Gastroesophageal sphincter (tissue), 4 donors: ENCODE measurements around the gene FAM47E. TPM values are rescaled to one million over a fixed set of nuclear protein-coding genes. Genes with fewer than 3 reads are reported as not detected.
A peak's percentile ranks its signal among the peaks of the same experiment; 100 is the strongest.

Source experiments
- ATAC-seq: fragments of 150-250 bp; one replicate; pipeline ENCODE4 v1.9.1; 2016; ENCODE audit warnings: mild to moderate bottlenecking, moderate library complexity
- H3K27ac ChIP-seq, 4 donors: fragments of 200-600 bp; sonication (generic) in 3 of 4; 1 replicate in 3 of 4; 2 replicates in 1 of 4; pipeline ENCODE4 v1.5.1; 2016 to 2019
- H3K27me3 ChIP-seq: fragments of 200-600 bp; sonication (generic); one replicate; pipeline ENCODE4 v1.5.1; 2019
- H3K36me3 ChIP-seq, 2 donors: fragments of 200-600 bp; sonication (generic); one replicate each; pipeline ENCODE4 v1.5.1; 2019; ENCODE audit warnings: control low read depth in 1 of 2
- H3K4me1 ChIP-seq, 3 donors: fragments of 200-600 bp; sonication (generic); 1 replicate in 2 of 3; 2 replicates in 1 of 3; pipeline ENCODE4 v1.5.1; 2016 to 2019; ENCODE audit warnings: control low read depth in 2 of 3
- H3K4me3 ChIP-seq, 2 donors: fragments of 200-600 bp; sonication (generic); one replicate each; pipeline ENCODE4 v1.5.1; 2019; ENCODE audit warnings: mild to moderate bottlenecking in 1 of 2, moderate library complexity in 1 of 2
- H3K9me3 ChIP-seq, 3 donors: fragments of 200-600 bp; sonication (generic); one replicate each; pipeline ENCODE4 v1.5.1; 2017 to 2019; ENCODE audit warnings: control low read depth in 2 of 3
- CTCF ChIP-seq, 4 experiments: fragments of 200-600 bp in 2 of 4; fragments of 450-650 bp in 2 of 4; sonication (generic) in 1 of 4; IDR thresholded peaks; one replicate each; pipeline ENCODE4 v1.5.1; 2017 to 2019; ENCODE audit warnings: antibody characterized with exemption in 4 of 4, mild to moderate bottlenecking in 2 of 4, moderate library complexity in 2 of 4
- EP300 ChIP-seq: sonication (generic); formaldehyde crosslinking; IDR thresholded peaks from one replicate; pipeline ENCODE4 v1.6.1; 2017; ENCODE audit warnings: antibody characterized with exemption, mild to moderate bottlenecking
- POLR2A ChIP-seq, 2 donors: fragments of 450-650 bp; IDR thresholded peaks; one replicate each; pipeline ENCODE4 v1.6.1; 2017; ENCODE audit warnings: antibody characterized with exemption in 2 of 2, mild to moderate bottlenecking in 2 of 2, moderate library complexity in 1 of 2
- POLR2AphosphoS5 ChIP-seq: sonication (generic); formaldehyde crosslinking; IDR thresholded peaks from one replicate; pipeline ENCODE4 v1.6.1; 2017; ENCODE audit warnings: antibody characterized with exemption
- WGBS, 2 donors: methylation state at CpG; one replicate each; pipeline ENCODE4 v1.1.5; 2018; ENCODE audit warnings: low coverage in 1 of 2; 5-methylcytosine and 5-hydroxymethylcytosine counted together
- total RNA-seq, 4 donors: library from RNA; depleted of rRNA; stranded (reverse); fragments of >200 nt; gene quantifications; one replicate each; pipeline ENCODE4 v1.1.0, GENCODE V29; 2016

The FAM47E gene
- total RNA-seq, 4 donors from 2014 or later, result 1.1 to 6.2 (median 4.0) TPM

- ATAC-seq, result no peak
These were observed 56.1 kb downstream of the FAM47E start for GRCh38 chr4:76307660-76308014.

GRCh38 chr4:76308548-76308947 is 57.0 kb downstream of the FAM47E start:
- TF ChIP-seq CTCF (IDR thresholded peaks at IDR 0.05), result no peak
- TF ChIP-seq POLR2AphosphoS5, result no peak
- no peak for TF ChIP-seq POLR2A (IDR thresholded peaks at IDR 0.05)
- TF ChIP-seq EP300, result no peak
- H3K4me1 ChIP-seq, result peaks cover 0 to 63% (median 0%) of the 10 kb centered on the region in 3 donors
- peak overlapping the region in 1 of 2 donors; percentile 90 for H3K4me3 ChIP-seq
- H3K27me3 ChIP-seq, result no peaks in the 10 kb centered on the region
- 48% methylated on average over 5 of the region's 6 CpGs; no CpG with 5 or more reads in 1 of the 2 donors for WGBS, 2 donors
- H3K9me3 ChIP-seq, result no peaks in the 10 kb centered on the region
- peaks cover 0 to 17% of the 10 kb centered on the region in 2 donors for H3K36me3 ChIP-seq
- H3K27ac ChIP-seq, result peak overlapping the region in 3 of 4 donors; percentile 13 to 94 (median 93)
- ATAC-seq, result no peak

More at GRCh38 chr4:76307660-76308014, 56.1 kb downstream of the FAM47E start:
- Histone ChIP-seq H3K9me3 (no peaks in the 10 kb centered on the region), H3K4me3 (peak overlapping the region; percentile 42 to 90), H3K4me1 (peaks cover 0 to 63% (median 0%) of the 10 kb centered on the region in 3 donors), H3K27me3 (no peaks in the 10 kb centered on the region), H3K27ac (peak overlapping the region in 3 of 4 donors; percentile 93 to 94 (median 94)), H3K36me3 (peaks cover 0 to 17% of the 10 kb centered on the region in 2 donors)
- TF ChIP-seq POLR2AphosphoS5, result no peak
- no peak for TF ChIP-seq POLR2A (IDR thresholded peaks at IDR 0.05)
- TF ChIP-seq EP300, result no peak
- TF ChIP-seq CTCF (IDR thresholded peaks at IDR 0.05), result no peak
- WGBS, 2 donors, result 22% methylated on average over 1 of the region's 4 CpGs; no CpG with 5 or more reads in 1 of the 2 donors

GRCh38 chr4:76309939-76310550 is 58.5 kb downstream of the FAM47E start:
- no peaks in the 10 kb centered on the region for H3K27me3 ChIP-seq
- peaks cover 0 to 54% (median 0%) of the 10 kb centered on the region in 3 donors for H3K4me1 ChIP-seq
- peaks cover 0 to 17% of the 10 kb centered on the region in 2 donors for H3K36me3 ChIP-seq
- no peak overlapping the region for H3K4me3 ChIP-seq
- 64 to 79% methylated on average over 3 of the region's 3 CpGs for WGBS, 2 donors
- no peaks in the 10 kb centered on the region for H3K9me3 ChIP-seq
- no peak overlapping the region for H3K27ac ChIP-seq
- TF ChIP-seq POLR2A (IDR thresholded peaks at IDR 0.05) (no peak), POLR2AphosphoS5 (no peak), CTCF (IDR thresholded peaks at IDR 0.05) (no peak), EP300 (no peak)
- no peak for ATAC-seq

GRCh38 chr4:76310683-76311082 is 59.2 kb downstream of the FAM47E start:
- H3K36me3 ChIP-seq, result peaks cover 0 to 17% of the 10 kb centered on the region in 2 donors
- H3K4me1 ChIP-seq, result peaks cover 0 to 48% (median 0%) of the 10 kb centered on the region in 3 donors
- no peaks in the 10 kb centered on the region for H3K9me3 ChIP-seq
- H3K4me3 ChIP-seq, result no peak overlapping the region
- TF ChIP-seq POLR2A (IDR thresholded peaks at IDR 0.05) (no peak), POLR2AphosphoS5 (no peak), CTCF (IDR thresholded peaks at IDR 0.05) (no peak), EP300 (no peak)
- no peak for ATAC-seq
- H3K27me3 ChIP-seq, result no peaks in the 10 kb centered on the region
- H3K27ac ChIP-seq, result no peak overlapping the region
- WGBS, 2 donors, result 62 to 75% methylated on average over 4 of the region's 4 CpGs

GRCh38 chr4:76311896-76312331 is 60.4 kb downstream of the FAM47E start:
- H3K36me3 ChIP-seq, result peaks cover 0 to 17% of the 10 kb centered on the region in 2 donors
- no peak overlapping the region for H3K4me3 ChIP-seq
- H3K9me3 ChIP-seq, result peaks cover 0 to 7% (median 0%) of the 10 kb centered on the region in 3 donors
- no peak for ATAC-seq
- H3K27me3 ChIP-seq, result no peaks in the 10 kb centered on the region
- 33 to 57% methylated on average over 1 of the region's 1 CpG for WGBS, 2 donors
- H3K27ac ChIP-seq, result peak overlapping the region in 1 of 4 donors; percentile 9
- TF ChIP-seq EP300 (no peak), POLR2A (IDR thresholded peaks at IDR 0.05) (no peak), POLR2AphosphoS5 (no peak), CTCF (IDR thresholded peaks at IDR 0.05) (no peak)
- H3K4me1 ChIP-seq, result peaks cover 0 to 46% (median 0%) of the 10 kb centered on the region in 3 donors
